K562 (cell line): ENCODE measurements around the gene U2SURP. TPM values are rescaled to one million over a fixed set of nuclear protein-coding genes. Genes with fewer than 3 reads are reported as not detected.

Experiments used
- GABPA ChIP-seq: fragments of 200-800 bp; sonication (Bioruptor generic); conservative IDR thresholded peaks from 2 replicates; pipeline ENCODE4 v1.6.1; 2016; ENCODE audit warnings: low read depth, missing genetic modification characterization, missing compliant biosample characterization
- MYNN ChIP-seq, 2 experiments: sonication (generic); formaldehyde crosslinking in 1 of 2; IDR thresholded peaks; 2 replicates each; pipeline versions ENCODE4 v1.5.0 to v1.6.1; 2016 to 2020; ENCODE audit warnings: antibody characterized with exemption in 1 of 2, missing genetic modification reagents in 1 of 2
- RBM25 ChIP-seq: fragments of 200-400 bp; formaldehyde crosslinking; IDR thresholded peaks from 2 replicates; pipeline ENCODE4 v1.6.1; 2018; ENCODE audit warnings: low read length, low read depth, moderate library complexity; ENCODE audit not compliant: severe bottlenecking
- SREBF1 ChIP-seq: fragments of 150-350 bp; IDR thresholded peaks from 2 replicates; pipeline ENCODE4 v1.6.1; 2014; ENCODE audit warnings: antibody characterized with exemption, low read depth, low read length, borderline replicate concordance
- ZNF830 ChIP-seq: fragments of 250-450 bp; sonication (Bioruptor Pico); IDR thresholded peaks from 2 replicates; pipeline ENCODE4 v1.5.0; 2021; ENCODE audit warnings: mild to moderate bottlenecking
- ZSCAN32 ChIP-seq: fragments of 450-650 bp; formaldehyde crosslinking; IDR thresholded peaks from 2 replicates; pipeline ENCODE4 v1.4.0; 2020; ENCODE audit warnings: mild to moderate bottlenecking, moderate library complexity
- polyA plus RNA-seq, 8 experiments: library from polyadenylated mRNA; depleted of rRNA in 4 of 8; stranded (reverse) in 5 of 8; unstranded in 3 of 8; fragments of >200 nt; fragmentation: Nextera tagmentation in 2 of 8; fragmentation: Illumina TruSeq in 1 of 8; extraction: Ambion mirVana in 2 of 8; extraction: Trizol in 1 of 8; gene quantifications; 2 replicates each; pipeline versions ENCODE4 v1.2.1 to v1.2.3, GENCODE V29; 2011 to 2014; ENCODE audit warnings: inconsistent platforms in 1 of 8, missing spikeins in 1 of 8
- total RNA-seq, 7 experiments: library from RNA; depleted of rRNA in 6 of 7; stranded (reverse); fragments of >200 nt in 6 of 7; fragmentation: Illumina TruSeq in 2 of 7; extraction: Trizol in 2 of 7; gene quantifications; 2 replicates each; pipeline versions ENCODE4 v1.2.1 to v1.2.3, GENCODE V29; 2011 to 2021; ENCODE audit warnings: low replicate concordance in 1 of 7
- TF ChIP-seq, protein P1 (sequence below), 2 experiments: fragments of 450-650 bp; formaldehyde crosslinking in 1 of 2; IDR thresholded peaks; 2 replicates each; pipeline versions ENCODE4 v1.4.0 to v1.6.1; 2014 to 2020; ENCODE audit warnings: mild to moderate bottlenecking in 2 of 2, borderline replicate concordance in 1 of 2, low read depth in 1 of 2
- TF ChIP-seq, protein P2 (sequence below): sonication (generic); formaldehyde crosslinking; IDR thresholded peaks from 2 replicates; pipeline ENCODE4 v1.8.0; 2023; ENCODE audit warnings: missing genetic modification reagents, mild to moderate bottlenecking, borderline replicate concordance
- TF ChIP-seq, protein P3 (sequence below): IDR thresholded peaks from 2 replicates; pipeline ENCODE4 v1.6.1; 2016; ENCODE audit warnings: missing genetic modification characterization, missing compliant biosample characterization

Gene U2SURP
- total and polyA plus RNA-seq, 9 of the 15 experiments (the other 6 are each of a cell fraction or from before 2014, with no cell fraction given) = 128 to 322 (median 191) TPM

DNA sequence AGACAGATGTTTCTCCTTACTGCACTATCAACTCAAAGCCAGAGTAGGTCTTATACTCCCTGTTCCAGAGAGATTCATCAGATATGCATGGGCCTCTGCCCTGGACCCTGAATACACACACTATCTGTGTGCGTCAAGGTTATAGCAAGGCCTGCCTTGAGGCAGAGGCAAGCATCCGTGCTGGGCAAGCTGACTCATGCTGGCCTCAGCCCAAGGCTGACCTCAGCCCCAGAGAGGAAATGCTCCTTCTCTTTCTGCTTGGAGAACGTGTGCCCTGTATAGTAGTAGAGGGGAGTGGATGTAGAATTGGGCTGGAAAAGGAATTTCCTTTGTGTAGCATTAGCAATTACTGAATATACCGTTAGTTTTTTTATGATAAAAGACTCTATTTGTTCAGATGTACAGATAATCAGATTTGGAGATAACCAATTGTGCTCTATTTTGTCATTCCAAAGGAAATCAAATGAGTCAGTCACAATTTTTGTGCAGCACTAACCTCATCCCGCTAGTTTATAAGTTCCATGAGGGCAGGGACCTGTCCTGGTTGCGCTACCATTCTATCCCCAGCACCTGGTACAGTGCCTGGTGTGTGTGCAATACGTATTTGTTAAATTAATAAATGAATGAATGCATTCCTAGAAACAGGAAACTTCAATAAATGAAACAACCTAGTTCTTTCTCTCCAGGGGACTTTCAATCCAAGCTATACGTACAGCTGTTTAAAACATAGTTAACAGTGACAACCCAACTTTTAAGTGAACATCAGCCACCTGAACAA lies 24.6 kb upstream of the U2SURP start (continued):
- TF ChIP-seq, protein P1, sequence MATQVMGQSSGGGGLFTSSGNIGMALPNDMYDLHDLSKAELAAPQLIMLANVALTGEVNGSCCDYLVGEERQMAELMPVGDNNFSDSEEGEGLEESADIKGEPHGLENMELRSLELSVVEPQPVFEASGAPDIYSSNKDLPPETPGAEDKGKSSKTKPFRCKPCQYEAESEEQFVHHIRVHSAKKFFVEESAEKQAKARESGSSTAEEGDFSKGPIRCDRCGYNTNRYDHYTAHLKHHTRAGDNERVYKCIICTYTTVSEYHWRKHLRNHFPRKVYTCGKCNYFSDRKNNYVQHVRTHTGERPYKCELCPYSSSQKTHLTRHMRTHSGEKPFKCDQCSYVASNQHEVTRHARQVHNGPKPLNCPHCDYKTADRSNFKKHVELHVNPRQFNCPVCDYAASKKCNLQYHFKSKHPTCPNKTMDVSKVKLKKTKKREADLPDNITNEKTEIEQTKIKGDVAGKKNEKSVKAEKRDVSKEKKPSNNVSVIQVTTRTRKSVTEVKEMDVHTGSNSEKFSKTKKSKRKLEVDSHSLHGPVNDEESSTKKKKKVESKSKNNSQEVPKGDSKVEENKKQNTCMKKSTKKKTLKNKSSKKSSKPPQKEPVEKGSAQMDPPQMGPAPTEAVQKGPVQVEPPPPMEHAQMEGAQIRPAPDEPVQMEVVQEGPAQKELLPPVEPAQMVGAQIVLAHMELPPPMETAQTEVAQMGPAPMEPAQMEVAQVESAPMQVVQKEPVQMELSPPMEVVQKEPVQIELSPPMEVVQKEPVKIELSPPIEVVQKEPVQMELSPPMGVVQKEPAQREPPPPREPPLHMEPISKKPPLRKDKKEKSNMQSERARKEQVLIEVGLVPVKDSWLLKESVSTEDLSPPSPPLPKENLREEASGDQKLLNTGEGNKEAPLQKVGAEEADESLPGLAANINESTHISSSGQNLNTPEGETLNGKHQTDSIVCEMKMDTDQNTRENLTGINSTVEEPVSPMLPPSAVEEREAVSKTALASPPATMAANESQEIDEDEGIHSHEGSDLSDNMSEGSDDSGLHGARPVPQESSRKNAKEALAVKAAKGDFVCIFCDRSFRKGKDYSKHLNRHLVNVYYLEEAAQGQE (IDR thresholded peaks at IDR 0.05; ENCODE audit: borderline replicate concordance) = peak; percentile 17; the same call in 1 of the 2 replicates
- TF ChIP-seq, protein P1 (CRISPR knock-in tag; IDR thresholded peaks at IDR 0.05; ENCODE audit: low read depth) = no peak
- peak; percentile 41 for TF ChIP-seq RBM25
- no peak for TF ChIP-seq SREBF1
- TF ChIP-seq GABPA = no peak; the same call in 1 of the 2 replicates
- TF ChIP-seq, protein P2, sequence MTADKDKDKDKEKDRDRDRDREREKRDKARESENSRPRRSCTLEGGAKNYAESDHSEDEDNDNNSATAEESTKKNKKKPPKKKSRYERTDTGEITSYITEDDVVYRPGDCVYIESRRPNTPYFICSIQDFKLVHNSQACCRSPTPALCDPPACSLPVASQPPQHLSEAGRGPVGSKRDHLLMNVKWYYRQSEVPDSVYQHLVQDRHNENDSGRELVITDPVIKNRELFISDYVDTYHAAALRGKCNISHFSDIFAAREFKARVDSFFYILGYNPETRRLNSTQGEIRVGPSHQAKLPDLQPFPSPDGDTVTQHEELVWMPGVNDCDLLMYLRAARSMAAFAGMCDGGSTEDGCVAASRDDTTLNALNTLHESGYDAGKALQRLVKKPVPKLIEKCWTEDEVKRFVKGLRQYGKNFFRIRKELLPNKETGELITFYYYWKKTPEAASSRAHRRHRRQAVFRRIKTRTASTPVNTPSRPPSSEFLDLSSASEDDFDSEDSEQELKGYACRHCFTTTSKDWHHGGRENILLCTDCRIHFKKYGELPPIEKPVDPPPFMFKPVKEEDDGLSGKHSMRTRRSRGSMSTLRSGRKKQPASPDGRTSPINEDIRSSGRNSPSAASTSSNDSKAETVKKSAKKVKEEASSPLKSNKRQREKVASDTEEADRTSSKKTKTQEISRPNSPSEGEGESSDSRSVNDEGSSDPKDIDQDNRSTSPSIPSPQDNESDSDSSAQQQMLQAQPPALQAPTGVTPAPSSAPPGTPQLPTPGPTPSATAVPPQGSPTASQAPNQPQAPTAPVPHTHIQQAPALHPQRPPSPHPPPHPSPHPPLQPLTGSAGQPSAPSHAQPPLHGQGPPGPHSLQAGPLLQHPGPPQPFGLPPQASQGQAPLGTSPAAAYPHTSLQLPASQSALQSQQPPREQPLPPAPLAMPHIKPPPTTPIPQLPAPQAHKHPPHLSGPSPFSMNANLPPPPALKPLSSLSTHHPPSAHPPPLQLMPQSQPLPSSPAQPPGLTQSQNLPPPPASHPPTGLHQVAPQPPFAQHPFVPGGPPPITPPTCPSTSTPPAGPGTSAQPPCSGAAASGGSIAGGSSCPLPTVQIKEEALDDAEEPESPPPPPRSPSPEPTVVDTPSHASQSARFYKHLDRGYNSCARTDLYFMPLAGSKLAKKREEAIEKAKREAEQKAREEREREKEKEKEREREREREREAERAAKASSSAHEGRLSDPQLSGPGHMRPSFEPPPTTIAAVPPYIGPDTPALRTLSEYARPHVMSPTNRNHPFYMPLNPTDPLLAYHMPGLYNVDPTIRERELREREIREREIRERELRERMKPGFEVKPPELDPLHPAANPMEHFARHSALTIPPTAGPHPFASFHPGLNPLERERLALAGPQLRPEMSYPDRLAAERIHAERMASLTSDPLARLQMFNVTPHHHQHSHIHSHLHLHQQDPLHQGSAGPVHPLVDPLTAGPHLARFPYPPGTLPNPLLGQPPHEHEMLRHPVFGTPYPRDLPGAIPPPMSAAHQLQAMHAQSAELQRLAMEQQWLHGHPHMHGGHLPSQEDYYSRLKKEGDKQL (CRISPR knock-in tag) = no peak
- no peak for TF ChIP-seq ZSCAN32 (CRISPR knock-in tag)
- TF ChIP-seq ZNF830 (CRISPR knock-in tag) = no peak
- TF ChIP-seq, protein P3, sequence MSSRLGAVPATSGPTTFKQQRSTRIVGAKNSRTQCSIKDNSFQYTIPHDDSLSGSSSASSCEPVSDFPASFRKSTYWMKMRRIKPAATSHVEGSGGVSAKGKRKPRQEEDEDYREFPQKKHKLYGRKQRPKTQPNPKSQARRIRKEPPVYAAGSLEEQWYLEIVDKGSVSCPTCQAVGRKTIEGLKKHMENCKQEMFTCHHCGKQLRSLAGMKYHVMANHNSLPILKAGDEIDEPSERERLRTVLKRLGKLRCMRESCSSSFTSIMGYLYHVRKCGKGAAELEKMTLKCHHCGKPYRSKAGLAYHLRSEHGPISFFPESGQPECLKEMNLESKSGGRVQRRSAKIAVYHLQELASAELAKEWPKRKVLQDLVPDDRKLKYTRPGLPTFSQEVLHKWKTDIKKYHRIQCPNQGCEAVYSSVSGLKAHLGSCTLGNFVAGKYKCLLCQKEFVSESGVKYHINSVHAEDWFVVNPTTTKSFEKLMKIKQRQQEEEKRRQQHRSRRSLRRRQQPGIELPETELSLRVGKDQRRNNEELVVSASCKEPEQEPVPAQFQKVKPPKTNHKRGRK (tag) = no peak
- peak; percentile 82 for TF ChIP-seq MYNN (IDR thresholded peaks at IDR 0.05)
- TF ChIP-seq MYNN (CRISPR knock-in tag; IDR thresholded peaks at IDR 0.05) = no peak
